ENCODE results near the gene TMPRSS11D.
A peak's percentile ranks its signal among the peaks of the same experiment; 100 is the strongest.

Gene TMPRSS11D

DNA sequence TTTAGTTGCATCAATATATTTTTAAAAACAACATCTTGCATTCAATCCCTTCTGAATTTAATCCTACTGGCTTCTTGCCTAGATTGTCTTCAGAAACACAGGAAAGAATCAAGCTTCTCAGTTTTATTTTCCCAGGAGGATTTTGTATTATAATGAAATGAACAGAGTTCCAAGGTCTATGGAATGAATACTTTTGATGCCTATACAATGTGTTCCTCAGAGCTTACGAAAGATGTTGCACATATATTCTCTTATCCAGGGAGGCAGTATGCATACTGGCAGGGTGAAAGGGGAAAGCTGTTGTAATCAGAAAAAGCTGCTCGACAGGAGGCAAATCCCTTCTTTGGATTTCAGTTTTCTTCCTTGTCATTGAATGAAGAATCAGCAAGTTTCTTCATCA, 8.8 kb downstream of the TMPRSS11D start:
- Histone ChIP-seq H3K4me3 (ENCODE audit: low read length) (no peak overlapping the region), H3F3A (ENCODE audit: control insufficient read depth, insufficient read depth) (no peaks in the 10 kb centered on the region), H3K27me3 (ENCODE audit: control insufficient read depth, low read length) (peaks cover 3% of the 10 kb centered on the region; the same call in 1 of the 2 replicates), H3K9me2 (replicated peaks; ENCODE audit: control insufficient read depth, low read length) (no peaks in the 10 kb centered on the region), H3K27ac (ENCODE audit: low read depth, low read length) (no peak overlapping the region), H3K36me3 (ENCODE audit: control insufficient read depth, low read length) (no peaks in the 10 kb centered on the region), H3K4me2 (ENCODE audit: low read length) (no peak overlapping the region), H3K9me3 (ENCODE audit: control insufficient read depth, insufficient read depth, low read length) (no peaks in the 10 kb centered on the region), H3K79me2 (ENCODE audit: control insufficient read depth, low read length) (no peaks in the 10 kb centered on the region), H4K20me1 (ENCODE audit: control insufficient read depth, insufficient read depth, low read depth, low read length) (no peaks in the 10 kb centered on the region), H3K4me1 (ENCODE audit: control insufficient read depth, low read length) (no peaks in the 10 kb centered on the region)
- TF ChIP-seq EZH2phosphoT487 (IDR thresholded peaks at IDR 0.05; ENCODE audit: borderline replicate concordance, low read length) = no peak
- TF ChIP-seq, protein P1, sequence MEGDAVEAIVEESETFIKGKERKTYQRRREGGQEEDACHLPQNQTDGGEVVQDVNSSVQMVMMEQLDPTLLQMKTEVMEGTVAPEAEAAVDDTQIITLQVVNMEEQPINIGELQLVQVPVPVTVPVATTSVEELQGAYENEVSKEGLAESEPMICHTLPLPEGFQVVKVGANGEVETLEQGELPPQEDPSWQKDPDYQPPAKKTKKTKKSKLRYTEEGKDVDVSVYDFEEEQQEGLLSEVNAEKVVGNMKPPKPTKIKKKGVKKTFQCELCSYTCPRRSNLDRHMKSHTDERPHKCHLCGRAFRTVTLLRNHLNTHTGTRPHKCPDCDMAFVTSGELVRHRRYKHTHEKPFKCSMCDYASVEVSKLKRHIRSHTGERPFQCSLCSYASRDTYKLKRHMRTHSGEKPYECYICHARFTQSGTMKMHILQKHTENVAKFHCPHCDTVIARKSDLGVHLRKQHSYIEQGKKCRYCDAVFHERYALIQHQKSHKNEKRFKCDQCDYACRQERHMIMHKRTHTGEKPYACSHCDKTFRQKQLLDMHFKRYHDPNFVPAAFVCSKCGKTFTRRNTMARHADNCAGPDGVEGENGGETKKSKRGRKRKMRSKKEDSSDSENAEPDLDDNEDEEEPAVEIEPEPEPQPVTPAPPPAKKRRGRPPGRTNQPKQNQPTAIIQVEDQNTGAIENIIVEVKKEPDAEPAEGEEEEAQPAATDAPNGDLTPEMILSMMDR (IDR thresholded peaks at IDR 0.05; ENCODE audit: low read depth, low read length, poor library complexity, severe bottlenecking) = no peak

DNA sequence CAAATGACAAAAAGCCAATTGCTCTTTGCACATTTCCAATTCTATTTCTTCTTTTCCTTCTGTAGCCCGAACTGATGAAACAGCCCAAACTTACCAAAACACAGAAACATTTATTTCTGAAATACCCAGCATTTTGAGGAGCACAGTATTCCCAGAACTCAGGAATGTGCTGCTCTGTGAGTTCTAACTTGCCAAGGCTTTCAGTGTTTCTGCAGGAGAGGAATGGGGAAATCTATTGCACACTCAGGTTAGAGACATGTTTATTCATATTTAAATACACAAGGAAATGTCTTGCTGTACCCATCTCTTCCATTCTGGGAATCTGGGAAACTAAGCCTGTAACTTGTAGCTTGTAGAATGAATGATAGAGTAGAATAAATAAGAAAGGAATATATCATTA, 10.7 kb downstream of the TMPRSS11D start:
- no peaks in the 10 kb centered on the region for H3K9me3 ChIP-seq (ENCODE audit: control insufficient read depth, insufficient read depth, low read length)
- no peak overlapping the region for H3K27ac ChIP-seq (ENCODE audit: low read depth, low read length)
- no peaks in the 10 kb centered on the region for H3K4me1 ChIP-seq (ENCODE audit: control insufficient read depth, low read length)
- H3K36me3 ChIP-seq (ENCODE audit: control insufficient read depth, low read length) = no peaks in the 10 kb centered on the region
- no peaks in the 10 kb centered on the region for H3F3A ChIP-seq (ENCODE audit: control insufficient read depth, insufficient read depth)
- H3K27me3 ChIP-seq (ENCODE audit: control insufficient read depth, low read length) = peaks cover 3% of the 10 kb centered on the region; the same call in 1 of the 2 replicates
- H3K4me3 ChIP-seq (ENCODE audit: low read length) = no peak overlapping the region
- H4K20me1 ChIP-seq (ENCODE audit: control insufficient read depth, insufficient read depth, low read depth, low read length) = no peaks in the 10 kb centered on the region
- TF ChIP-seq, protein P1 (IDR thresholded peaks at IDR 0.05; ENCODE audit: low read depth, low read length, poor library complexity, severe bottlenecking) = no peak
- TF ChIP-seq EZH2phosphoT487 (IDR thresholded peaks at IDR 0.05; ENCODE audit: borderline replicate concordance, low read length) = no peak
- H3K79me2 ChIP-seq (ENCODE audit: control insufficient read depth, low read length) = no peaks in the 10 kb centered on the region
- H3K9me2 ChIP-seq (replicated peaks; ENCODE audit: control insufficient read depth, low read length) = no peaks in the 10 kb centered on the region
- H3K4me2 ChIP-seq (ENCODE audit: low read length) = no peak overlapping the region

GRCh38 chr4:67871867-67872266, 11.9 kb downstream of the TMPRSS11D start:
- H3K4me1 ChIP-seq (ENCODE audit: control insufficient read depth, low read length) = no peaks in the 10 kb centered on the region
- no peak overlapping the region for H3K27ac ChIP-seq (ENCODE audit: low read depth, low read length)
- no peak overlapping the region for H3K4me2 ChIP-seq (ENCODE audit: low read length)
- H3F3A ChIP-seq (ENCODE audit: control insufficient read depth, insufficient read depth) = no peaks in the 10 kb centered on the region
- H3K79me2 ChIP-seq (ENCODE audit: control insufficient read depth, low read length) = no peaks in the 10 kb centered on the region
- H4K20me1 ChIP-seq (ENCODE audit: control insufficient read depth, insufficient read depth, low read depth, low read length) = no peaks in the 10 kb centered on the region
- H3K9me3 ChIP-seq (ENCODE audit: control insufficient read depth, insufficient read depth, low read length) = no peaks in the 10 kb centered on the region
- no peaks in the 10 kb centered on the region for H3K9me2 ChIP-seq (replicated peaks; ENCODE audit: control insufficient read depth, low read length)
- H3K27me3 ChIP-seq (ENCODE audit: control insufficient read depth, low read length) = peaks cover 3% of the 10 kb centered on the region; the same call in 1 of the 2 replicates
- no peak overlapping the region for H3K4me3 ChIP-seq (ENCODE audit: low read length)
- H3K36me3 ChIP-seq (ENCODE audit: control insufficient read depth, low read length) = no peaks in the 10 kb centered on the region
- TF ChIP-seq EZH2phosphoT487 (IDR thresholded peaks at IDR 0.05; ENCODE audit: borderline replicate concordance, low read length) = no peak
- TF ChIP-seq, protein P1 (IDR thresholded peaks at IDR 0.05; ENCODE audit: low read depth, low read length, poor library complexity, severe bottlenecking) = peak; percentile 46
